ENCODE results near the gene LSMEM2.

The LSMEM2 gene

DNA sequence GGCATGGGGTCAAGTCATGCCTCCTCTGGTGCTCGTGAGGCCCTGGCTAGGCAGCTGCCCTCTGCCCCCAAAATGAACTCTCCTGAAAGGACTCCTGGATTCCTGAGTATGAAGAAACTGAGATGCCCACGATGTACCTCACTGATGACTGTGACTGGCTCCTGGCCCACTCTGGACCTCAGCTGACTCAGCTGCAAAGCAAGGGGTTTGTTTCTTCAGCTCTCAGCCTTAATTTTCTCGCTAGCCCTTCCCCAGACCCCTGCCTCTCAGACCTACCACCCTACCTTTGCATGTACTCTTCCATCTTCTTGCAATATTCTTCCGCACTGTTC is 48.1 kb upstream of the LSMEM2 start:
- TF ChIP-seq, protein P1, sequence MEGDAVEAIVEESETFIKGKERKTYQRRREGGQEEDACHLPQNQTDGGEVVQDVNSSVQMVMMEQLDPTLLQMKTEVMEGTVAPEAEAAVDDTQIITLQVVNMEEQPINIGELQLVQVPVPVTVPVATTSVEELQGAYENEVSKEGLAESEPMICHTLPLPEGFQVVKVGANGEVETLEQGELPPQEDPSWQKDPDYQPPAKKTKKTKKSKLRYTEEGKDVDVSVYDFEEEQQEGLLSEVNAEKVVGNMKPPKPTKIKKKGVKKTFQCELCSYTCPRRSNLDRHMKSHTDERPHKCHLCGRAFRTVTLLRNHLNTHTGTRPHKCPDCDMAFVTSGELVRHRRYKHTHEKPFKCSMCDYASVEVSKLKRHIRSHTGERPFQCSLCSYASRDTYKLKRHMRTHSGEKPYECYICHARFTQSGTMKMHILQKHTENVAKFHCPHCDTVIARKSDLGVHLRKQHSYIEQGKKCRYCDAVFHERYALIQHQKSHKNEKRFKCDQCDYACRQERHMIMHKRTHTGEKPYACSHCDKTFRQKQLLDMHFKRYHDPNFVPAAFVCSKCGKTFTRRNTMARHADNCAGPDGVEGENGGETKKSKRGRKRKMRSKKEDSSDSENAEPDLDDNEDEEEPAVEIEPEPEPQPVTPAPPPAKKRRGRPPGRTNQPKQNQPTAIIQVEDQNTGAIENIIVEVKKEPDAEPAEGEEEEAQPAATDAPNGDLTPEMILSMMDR (IDR thresholded peaks at IDR 0.05; ENCODE audit: insufficient read depth, low read length, poor library complexity, severe bottlenecking): no peak
- no peak for TF ChIP-seq EZH2phosphoT487 (conservative IDR thresholded peaks at IDR 0.05; ENCODE audit: low read length)
- Histone ChIP-seq H4K20me1 (ENCODE audit: low read depth, low read length) (no peaks in the 10 kb centered on the region), H3K27me3 (ENCODE audit: low read length) (no peaks in the 10 kb centered on the region), H2AFZ (ENCODE audit: low read depth, low read length, severe bottlenecking) (no peak overlapping the region), H3K9ac (ENCODE audit: low read length) (peak overlapping the region; percentile 16; the same call in 1 of the 2 replicates), H3K4me2 (ENCODE audit: low read depth, low read length, poor library complexity, severe bottlenecking) (no peak overlapping the region), H3K9me3 (ENCODE audit: insufficient read depth, low read length) (no peaks in the 10 kb centered on the region), H3K79me2 (ENCODE audit: insufficient read depth, low read length) (no peaks in the 10 kb centered on the region), H3K9me2 (replicated peaks; ENCODE audit: insufficient read depth, low read length) (no peaks in the 10 kb centered on the region), H3K36me3 (ENCODE audit: low read length) (no peaks in the 10 kb centered on the region), H3K27ac (ENCODE audit: low read depth, low read length) (no peak overlapping the region), H3K4me3 (ENCODE audit: insufficient read depth, low read length, poor library complexity, severe bottlenecking) (no peak overlapping the region), H3F3A (ENCODE audit: insufficient read depth) (no peaks in the 10 kb centered on the region)

DNA sequence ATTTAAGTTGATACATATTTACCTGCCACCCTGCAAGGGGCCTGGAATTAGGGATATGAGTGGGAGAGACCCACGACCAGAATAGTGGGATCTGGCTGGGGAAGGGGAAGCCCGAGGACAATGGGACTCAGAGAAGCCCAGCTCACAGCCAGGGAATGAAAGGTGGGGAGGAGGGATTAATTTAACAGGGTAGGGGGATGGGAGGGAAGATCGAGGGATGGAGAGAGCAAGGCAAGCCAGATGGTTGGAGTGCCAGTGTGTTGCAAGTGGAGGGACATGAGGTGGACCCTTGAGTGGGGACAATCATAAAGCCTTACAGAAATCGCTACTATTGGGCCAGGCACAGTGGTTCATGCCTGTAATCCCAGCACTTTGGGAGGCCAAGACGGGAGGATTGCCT is 47.3 kb upstream of the LSMEM2 start:
- H3K9ac ChIP-seq (ENCODE audit: low read length): no peak overlapping the region
- H3K9me2 ChIP-seq (replicated peaks; ENCODE audit: insufficient read depth, low read length): no peaks in the 10 kb centered on the region
- no peaks in the 10 kb centered on the region for H3K9me3 ChIP-seq (ENCODE audit: insufficient read depth, low read length)
- peaks cover 5% of the 10 kb centered on the region for H3K79me2 ChIP-seq (ENCODE audit: insufficient read depth, low read length)
- H3K36me3 ChIP-seq (ENCODE audit: low read length): no peaks in the 10 kb centered on the region
- no peak overlapping the region for H2AFZ ChIP-seq (ENCODE audit: low read depth, low read length, severe bottlenecking)
- no peaks in the 10 kb centered on the region for H3F3A ChIP-seq (ENCODE audit: insufficient read depth)
- H3K27ac ChIP-seq (ENCODE audit: low read depth, low read length): no peak overlapping the region
- no peak for TF ChIP-seq EZH2phosphoT487 (conservative IDR thresholded peaks at IDR 0.05; ENCODE audit: low read length)
- TF ChIP-seq, protein P1 (IDR thresholded peaks at IDR 0.05; ENCODE audit: insufficient read depth, low read length, poor library complexity, severe bottlenecking): no peak
- no peaks in the 10 kb centered on the region for H3K27me3 ChIP-seq (ENCODE audit: low read length)
- no peak overlapping the region for H3K4me2 ChIP-seq (ENCODE audit: low read depth, low read length, poor library complexity, severe bottlenecking)
- no peaks in the 10 kb centered on the region for H4K20me1 ChIP-seq (ENCODE audit: low read depth, low read length)
- no peak overlapping the region for H3K4me3 ChIP-seq (ENCODE audit: insufficient read depth, low read length, poor library complexity, severe bottlenecking)

DNA sequence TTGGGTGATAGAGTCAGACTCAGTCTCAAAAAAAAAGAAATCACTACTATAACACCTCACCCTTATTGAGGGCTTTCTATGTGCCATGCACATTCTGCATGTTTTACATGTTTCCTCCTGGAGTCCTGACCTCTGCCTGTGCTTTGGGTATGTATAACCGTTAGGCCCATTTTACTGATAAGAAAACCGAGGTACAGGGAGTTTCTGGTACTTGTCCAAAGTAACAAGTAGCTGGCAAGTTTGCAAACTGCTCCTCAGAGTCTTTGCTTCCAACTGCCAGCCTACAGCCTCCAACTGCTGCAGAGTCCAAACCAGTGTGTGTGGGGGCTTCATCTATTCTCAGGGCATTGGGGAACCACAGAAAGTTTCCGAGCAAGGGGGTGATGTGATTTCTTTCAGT is 46.6 kb upstream of the LSMEM2 start:
- H3K4me3 ChIP-seq (ENCODE audit: insufficient read depth, low read length, poor library complexity, severe bottlenecking): no peak overlapping the region
- no peaks in the 10 kb centered on the region for H3K9me3 ChIP-seq (ENCODE audit: insufficient read depth, low read length)
- TF ChIP-seq, protein P1 (IDR thresholded peaks at IDR 0.05; ENCODE audit: insufficient read depth, low read length, poor library complexity, severe bottlenecking): no peak
- TF ChIP-seq EZH2phosphoT487 (conservative IDR thresholded peaks at IDR 0.05; ENCODE audit: low read length): no peak
- H3K9me2 ChIP-seq (replicated peaks; ENCODE audit: insufficient read depth, low read length): no peaks in the 10 kb centered on the region
- H4K20me1 ChIP-seq (ENCODE audit: low read depth, low read length): no peaks in the 10 kb centered on the region
- H3K9ac ChIP-seq (ENCODE audit: low read length): no peak overlapping the region
- H3K27ac ChIP-seq (ENCODE audit: low read depth, low read length): no peak overlapping the region
- no peaks in the 10 kb centered on the region for H3F3A ChIP-seq (ENCODE audit: insufficient read depth)
- no peak overlapping the region for H2AFZ ChIP-seq (ENCODE audit: low read depth, low read length, severe bottlenecking)
- no peaks in the 10 kb centered on the region for H3K27me3 ChIP-seq (ENCODE audit: low read length)
- peaks cover 12% of the 10 kb centered on the region for H3K79me2 ChIP-seq (ENCODE audit: insufficient read depth, low read length)
- no peaks in the 10 kb centered on the region for H3K36me3 ChIP-seq (ENCODE audit: low read length)
- no peak overlapping the region for H3K4me2 ChIP-seq (ENCODE audit: low read depth, low read length, poor library complexity, severe bottlenecking)

DNA sequence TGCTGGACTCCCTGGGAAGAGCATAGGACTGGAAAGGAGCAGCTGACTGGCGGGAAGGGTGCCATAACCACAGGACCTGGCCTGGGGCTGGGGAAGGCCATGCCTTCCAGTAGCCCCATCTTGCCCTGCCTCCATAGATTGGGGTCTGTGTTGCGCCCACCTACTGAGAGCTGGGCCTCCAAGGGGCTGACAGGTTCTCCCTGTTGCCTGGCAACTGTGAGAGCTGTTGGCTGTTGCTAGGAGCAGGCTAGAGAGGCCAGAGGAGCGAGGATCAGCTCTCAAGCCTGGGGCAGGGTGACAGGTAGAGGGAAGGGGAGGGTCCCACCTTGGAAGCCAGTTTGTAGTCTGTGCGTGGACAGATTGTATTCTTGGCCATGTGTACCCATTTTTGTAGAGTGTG is 45.7 kb upstream of the LSMEM2 start:
- Histone ChIP-seq H3K9me2 (replicated peaks; ENCODE audit: insufficient read depth, low read length) (no peaks in the 10 kb centered on the region), H3K79me2 (ENCODE audit: insufficient read depth, low read length) (peaks cover 20% of the 10 kb centered on the region), H2AFZ (ENCODE audit: low read depth, low read length, severe bottlenecking) (no peak overlapping the region), H3K27me3 (ENCODE audit: low read length) (no peaks in the 10 kb centered on the region), H3K36me3 (ENCODE audit: low read length) (no peaks in the 10 kb centered on the region), H3K4me2 (ENCODE audit: low read depth, low read length, poor library complexity, severe bottlenecking) (no peak overlapping the region), H3K4me3 (ENCODE audit: insufficient read depth, low read length, poor library complexity, severe bottlenecking) (no peak overlapping the region), H3K27ac (ENCODE audit: low read depth, low read length) (no peak overlapping the region), H3K9ac (ENCODE audit: low read length) (no peak overlapping the region), H3K9me3 (ENCODE audit: insufficient read depth, low read length) (no peaks in the 10 kb centered on the region), H4K20me1 (ENCODE audit: low read depth, low read length) (no peaks in the 10 kb centered on the region), H3F3A (ENCODE audit: insufficient read depth) (no peaks in the 10 kb centered on the region)
- TF ChIP-seq, protein P1 (IDR thresholded peaks at IDR 0.05; ENCODE audit: insufficient read depth, low read length, poor library complexity, severe bottlenecking): no peak
